Measurements from ENCODE around the gene RBPJ. TPM values are rescaled to one million over a fixed set of nuclear protein-coding genes. Genes with fewer than 3 reads are reported as not detected.

Gene RBPJ
- total RNA-seq, 1 donor from 2014 or later, result 42.3 TPM

GRCh38 chr4:26459054-26459755 is 138.4 kb downstream of the RBPJ start:
- peak; percentile 67 to 76 for DNase-seq (ENCODE audit: low read depth in 2 of 2)

GRCh38 chr4:26459756-26460530 is 139.1 kb downstream of the RBPJ start:
- DNase-seq (ENCODE audit: low read depth in 2 of 2), result no peak

- DNase-seq (ENCODE audit: low read depth in 2 of 2), result no peak
Observed at GRCh38 chr4:26462874-26463273, 142.1 kb downstream of the RBPJ start.

GRCh38 chr4:26463386-26463785 is 142.6 kb downstream of the RBPJ start:
- DNase-seq (ENCODE audit: low read depth in 2 of 2), result no peak

- DNase-seq (ENCODE audit: low read depth in 2 of 2), result no peak
Observed at GRCh38 chr4:26464420-26465095, 143.7 kb downstream of the RBPJ start.

GRCh38 chr4:26466578-26467270 is 145.9 kb downstream of the RBPJ start:
- no peak for DNase-seq (ENCODE audit: low read depth in 2 of 2)

GRCh38 chr4:26467724-26468123 is 146.9 kb downstream of the RBPJ start:
- DNase-seq (ENCODE audit: low read depth in 2 of 2), result no peak

- no peak for DNase-seq (ENCODE audit: low read depth in 2 of 2)
Observed at GRCh38 chr4:26468283-26468949, 147.6 kb downstream of the RBPJ start.

- DNase-seq (ENCODE audit: low read depth in 2 of 2), result no peak
Observed at GRCh38 chr4:26468977-26469376, 148.2 kb downstream of the RBPJ start.

GRCh38 chr4:26471890-26472289 is 151.1 kb downstream of the RBPJ start:
- no peak for DNase-seq (ENCODE audit: low read depth in 2 of 2)

- DNase-seq (ENCODE audit: low read depth in 2 of 2), result no peak
Observed at GRCh38 chr4:26473893-26474292, 153.1 kb downstream of the RBPJ start.

GRCh38 chr4:26474551-26474950 is 153.7 kb downstream of the RBPJ start:
- no peak for DNase-seq (ENCODE audit: low read depth in 2 of 2)

GRCh38 chr4:26475716-26476115 is 154.9 kb downstream of the RBPJ start:
- no peak for DNase-seq (ENCODE audit: low read depth in 2 of 2)

- DNase-seq (ENCODE audit: low read depth in 2 of 2), result no peak
Observed at GRCh38 chr4:26476545-26476944, 155.7 kb downstream of the RBPJ start.

- DNase-seq (ENCODE audit: low read depth in 2 of 2), result no peak
Observed at GRCh38 chr4:26478330-26478729, 157.5 kb downstream of the RBPJ start.

GRCh38 chr4:26482508-26483462 is 162.0 kb downstream of the RBPJ start:
- no peak for DNase-seq (ENCODE audit: low read depth in 2 of 2)

GRCh38 chr4:26484032-26484515 is 163.3 kb downstream of the RBPJ start:
- no peak for DNase-seq (ENCODE audit: low read depth in 2 of 2)

GRCh38 chr4:26484516-26484915 is 163.7 kb downstream of the RBPJ start:
- no peak for DNase-seq (ENCODE audit: low read depth in 2 of 2)

Data from lung microvascular endothelial cell (primary cell).